Measurements from ENCODE around the gene PSG2. TPM values are rescaled to one million over a fixed set of nuclear protein-coding genes. Genes with fewer than 3 reads are reported as not detected.
A peak's percentile ranks its signal among the peaks of the same experiment; 100 is the strongest.
"Not testable (repeated sequence)": the region's sequence is repeated elsewhere in the genome, so short reads cannot be mapped to it uniquely, and the experiment has no call there.

PSG2 gene
- polyA plus RNA-seq, 1 experiment = 1.0 TPM

DNA sequence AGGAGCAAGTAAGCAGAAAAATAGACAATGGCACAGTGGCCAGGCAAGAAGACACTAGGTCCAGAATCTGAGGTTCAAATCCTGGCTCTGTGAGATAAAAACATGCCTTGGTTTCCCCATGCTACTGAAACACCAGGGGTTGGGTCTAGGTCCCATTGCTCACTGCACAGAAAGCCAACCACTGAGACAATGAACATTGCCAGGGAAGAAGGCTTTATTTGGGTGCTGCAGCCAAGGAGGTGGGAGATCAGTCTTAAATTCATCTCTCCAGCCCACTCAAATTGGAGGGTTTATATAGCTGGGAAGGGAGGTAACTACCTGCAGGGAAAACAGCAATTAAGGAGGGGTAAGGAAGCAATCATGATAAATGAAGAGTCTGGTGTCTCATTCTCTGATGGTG lies 32.6 kb upstream of the PSG2 start:
- H3K9me3 ChIP-seq (ENCODE audit: control insufficient read depth, insufficient read depth, low read length); DNase-seq (ENCODE audit: low read depth, low spot score); H3K27me3 ChIP-seq (ENCODE audit: control insufficient read depth, insufficient read depth, low read length); POLR2A ChIA-PET; CTCF ChIA-PET; H3K27ac ChIP-seq (ENCODE audit: low read depth, low read length); H3K4me3 ChIP-seq (ENCODE audit: low read depth, low read length): not testable (repeated sequence)

DNA sequence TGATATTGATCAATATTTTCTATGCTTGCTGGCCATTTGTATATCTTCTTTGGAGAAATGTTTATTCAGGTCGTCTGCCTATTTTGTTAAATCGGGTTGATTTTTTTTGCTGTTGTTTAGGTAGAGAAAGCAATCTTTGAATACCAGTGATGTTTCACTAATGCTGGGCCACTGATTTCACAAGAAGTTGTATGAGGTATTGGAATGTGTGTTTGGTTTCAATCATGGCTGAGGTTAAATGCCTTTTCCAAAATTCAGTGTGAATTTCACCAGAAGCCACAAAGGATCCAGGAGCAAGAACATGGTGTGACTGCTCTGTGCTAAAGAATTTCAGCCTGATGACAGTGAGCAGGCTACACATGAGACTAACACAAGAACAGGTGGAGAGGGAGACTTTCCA lies 32.1 kb upstream of the PSG2 start:
- CTCF ChIA-PET; POLR2A ChIA-PET; DNase-seq (ENCODE audit: low read depth, low spot score): not testable (repeated sequence)

DNA sequence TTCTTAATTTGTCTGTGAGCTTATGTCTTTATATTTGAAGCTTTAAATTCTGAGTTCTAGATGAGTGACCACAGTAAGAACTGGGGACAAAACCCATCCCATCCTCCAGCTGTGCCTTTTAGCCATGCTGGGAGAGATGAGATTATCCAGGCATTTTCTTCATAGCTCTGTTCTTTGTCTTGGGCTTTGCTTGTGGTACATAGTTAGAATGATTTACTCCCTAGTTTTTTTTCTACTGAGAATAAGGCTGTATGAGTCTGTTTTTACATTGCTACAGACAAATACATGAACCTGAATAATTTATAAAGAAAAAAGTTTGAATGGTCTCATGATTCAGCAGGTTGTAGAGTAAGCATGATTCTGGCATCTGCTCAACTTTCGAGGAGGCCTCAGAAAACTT lies 24.9 kb upstream of the PSG2 start:
- H3K27ac ChIP-seq (ENCODE audit: low read depth, low read length); DNase-seq (ENCODE audit: low read depth, low spot score); H3K9me3 ChIP-seq (ENCODE audit: control insufficient read depth, insufficient read depth, low read length); CTCF ChIA-PET; POLR2A ChIA-PET; H3K4me3 ChIP-seq (ENCODE audit: low read depth, low read length); H3K27me3 ChIP-seq (ENCODE audit: control insufficient read depth, insufficient read depth, low read length): not testable (repeated sequence)

More for the DNA sequence above, 32.1 kb upstream of the PSG2 start:
- not testable (repeated sequence) for H3K27ac ChIP-seq (ENCODE audit: low read depth, low read length); H3K4me3 ChIP-seq (ENCODE audit: low read depth, low read length); H3K9me3 ChIP-seq (ENCODE audit: control insufficient read depth, insufficient read depth, low read length); H3K27me3 ChIP-seq (ENCODE audit: control insufficient read depth, insufficient read depth, low read length)

DNA sequence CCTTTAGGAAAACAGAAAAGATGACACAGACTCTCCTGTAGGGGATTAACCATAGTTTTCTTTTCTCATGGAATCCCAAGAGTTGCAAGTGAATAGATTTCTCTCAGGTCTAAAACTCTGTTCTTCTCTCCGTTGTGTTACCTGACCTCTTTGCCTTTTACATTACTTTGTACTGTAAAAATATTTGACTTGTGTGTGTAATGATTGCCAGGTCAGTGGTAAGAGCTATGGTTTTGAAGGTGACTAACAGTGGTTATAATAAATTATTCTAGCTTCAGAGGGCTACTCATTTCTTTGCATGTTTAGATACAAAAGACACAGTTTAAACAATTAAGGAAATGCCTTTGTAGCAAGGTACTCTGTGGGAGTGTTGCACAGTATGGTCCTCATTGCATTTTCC lies 23.0 kb upstream of the PSG2 start:
- Histone ChIP-seq H3K27ac (ENCODE audit: low read depth, low read length) (no peak overlapping the region), H3K9me3 (ENCODE audit: control insufficient read depth, insufficient read depth, low read length) (peaks cover 9% of the 10 kb centered on the region; the same call in 1 of the 2 replicates), H3K4me3 (ENCODE audit: low read depth, low read length) (no peak overlapping the region), H3K27me3 (ENCODE audit: control insufficient read depth, insufficient read depth, low read length) (no peaks in the 10 kb centered on the region)
- ChIA-PET POLR2A (no interaction called here), CTCF (interaction anchor here (0.6 kb wide), 1 partner anchor 319 kb away, joined by 3 read pairs; no protein-coding TSS in a partner anchor)
- no peak for DNase-seq (ENCODE audit: low read depth, low spot score)
- TF ChIP-seq, protein P1, sequence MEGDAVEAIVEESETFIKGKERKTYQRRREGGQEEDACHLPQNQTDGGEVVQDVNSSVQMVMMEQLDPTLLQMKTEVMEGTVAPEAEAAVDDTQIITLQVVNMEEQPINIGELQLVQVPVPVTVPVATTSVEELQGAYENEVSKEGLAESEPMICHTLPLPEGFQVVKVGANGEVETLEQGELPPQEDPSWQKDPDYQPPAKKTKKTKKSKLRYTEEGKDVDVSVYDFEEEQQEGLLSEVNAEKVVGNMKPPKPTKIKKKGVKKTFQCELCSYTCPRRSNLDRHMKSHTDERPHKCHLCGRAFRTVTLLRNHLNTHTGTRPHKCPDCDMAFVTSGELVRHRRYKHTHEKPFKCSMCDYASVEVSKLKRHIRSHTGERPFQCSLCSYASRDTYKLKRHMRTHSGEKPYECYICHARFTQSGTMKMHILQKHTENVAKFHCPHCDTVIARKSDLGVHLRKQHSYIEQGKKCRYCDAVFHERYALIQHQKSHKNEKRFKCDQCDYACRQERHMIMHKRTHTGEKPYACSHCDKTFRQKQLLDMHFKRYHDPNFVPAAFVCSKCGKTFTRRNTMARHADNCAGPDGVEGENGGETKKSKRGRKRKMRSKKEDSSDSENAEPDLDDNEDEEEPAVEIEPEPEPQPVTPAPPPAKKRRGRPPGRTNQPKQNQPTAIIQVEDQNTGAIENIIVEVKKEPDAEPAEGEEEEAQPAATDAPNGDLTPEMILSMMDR (IDR thresholded peaks at IDR 0.05; ENCODE audit: low read depth, low read length) = no peak

DNA sequence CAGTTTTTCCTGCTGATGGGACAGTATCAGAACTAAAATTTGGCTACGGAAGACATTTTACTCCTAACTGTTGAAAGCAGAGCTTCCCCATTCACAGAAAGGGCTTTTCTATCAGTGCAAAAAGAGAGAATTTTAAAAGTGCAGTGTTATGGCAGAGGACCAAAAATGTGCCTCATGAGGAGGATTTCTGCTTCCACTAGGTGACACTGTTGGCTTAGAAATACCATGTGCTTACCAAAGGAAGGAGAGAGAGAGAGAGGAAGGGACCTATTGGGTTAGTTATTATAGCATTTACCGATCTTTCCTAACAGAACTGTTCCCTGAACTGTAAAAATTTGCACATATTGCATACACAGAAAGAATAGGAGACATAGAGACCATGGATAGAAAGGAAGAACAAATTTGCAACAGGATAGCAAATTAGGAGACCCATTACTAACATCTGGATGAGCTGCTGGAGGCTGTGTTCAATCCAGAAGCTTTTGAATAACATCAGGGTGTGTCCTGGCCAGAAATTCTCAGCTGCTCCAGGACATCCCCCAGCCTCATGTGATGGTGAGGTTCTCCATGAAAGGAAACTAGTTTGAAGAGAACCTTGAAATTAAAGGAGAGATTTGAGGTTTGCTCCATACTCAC lies 21.8 kb upstream of the PSG2 start:
- TF ChIP-seq, protein P1 (IDR thresholded peaks at IDR 0.05; ENCODE audit: low read depth, low read length) = peak; percentile 72
- H3K27ac ChIP-seq (ENCODE audit: low read depth, low read length); POLR2A ChIA-PET; H3K27me3 ChIP-seq (ENCODE audit: control insufficient read depth, insufficient read depth, low read length); H3K4me3 ChIP-seq (ENCODE audit: low read depth, low read length); H3K9me3 ChIP-seq (ENCODE audit: control insufficient read depth, insufficient read depth, low read length): not testable (repeated sequence)
- DNase-seq (ENCODE audit: low read depth, low spot score) = peak; percentile 44
- CTCF ChIA-PET = interaction anchor here (1.0 to 1.8 kb wide), 4 partner anchors 88 to 415 kb away, joined by 3 to 13 read pairs (median 4); no protein-coding TSS in a partner anchor

DNA sequence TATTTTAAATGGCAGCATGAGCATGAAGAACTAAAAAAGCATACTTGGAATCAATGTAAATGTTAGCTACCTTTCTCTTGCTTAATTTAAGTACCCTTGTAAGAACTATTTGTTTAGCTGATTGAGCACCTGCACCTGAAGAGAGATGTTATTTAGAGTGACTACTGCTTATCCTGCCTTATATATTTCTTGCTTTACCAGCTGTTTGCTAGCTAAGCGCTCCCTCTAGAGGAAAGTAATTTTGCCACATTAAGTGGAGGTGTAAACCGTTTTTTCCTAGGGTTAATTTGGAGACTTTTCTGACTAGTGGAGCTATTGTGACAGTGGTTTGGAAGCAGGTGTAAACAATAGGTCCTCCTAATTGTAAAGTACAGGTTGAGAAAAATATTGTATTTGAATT lies 19.4 kb upstream of the PSG2 start:
- no peak overlapping the region for H3K4me3 ChIP-seq (ENCODE audit: low read depth, low read length)
- no peak for DNase-seq (ENCODE audit: low read depth, low spot score)
- CTCF ChIA-PET = interaction anchor here (0.7 to 1.1 kb wide), 3 partner anchors 170 to 468 kb away, joined by 3 read pairs; no protein-coding TSS in a partner anchor
- POLR2A ChIA-PET = no interaction called here
- H3K9me3 ChIP-seq (ENCODE audit: control insufficient read depth, insufficient read depth, low read length) = peaks cover 9% of the 10 kb centered on the region; the same call in 1 of the 2 replicates
- H3K27me3 ChIP-seq (ENCODE audit: control insufficient read depth, insufficient read depth, low read length) = no peaks in the 10 kb centered on the region
- no peak overlapping the region for H3K27ac ChIP-seq (ENCODE audit: low read depth, low read length)
- TF ChIP-seq, protein P1 (IDR thresholded peaks at IDR 0.05; ENCODE audit: low read depth, low read length) = no peak

DNA sequence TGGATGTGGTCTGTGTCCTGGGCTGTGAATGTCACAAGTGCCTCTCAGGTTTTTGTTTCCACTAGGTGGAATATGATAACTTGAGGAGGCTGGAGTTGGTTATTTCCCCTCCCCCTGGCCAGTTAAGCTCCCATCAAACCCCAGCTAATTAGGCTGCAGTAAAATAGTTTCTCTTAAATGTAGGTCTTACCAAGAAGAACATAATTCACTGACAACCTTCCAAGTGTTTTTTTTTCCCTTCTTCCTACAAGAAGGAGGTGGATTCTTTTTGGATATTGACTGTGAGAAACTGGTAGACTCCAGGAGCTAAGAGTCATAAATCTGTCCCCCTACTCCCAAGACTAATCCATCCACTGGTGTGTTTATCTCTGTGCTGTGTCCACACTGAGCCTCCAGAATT lies 15.9 kb upstream of the PSG2 start:
- H3K27me3 ChIP-seq (ENCODE audit: control insufficient read depth, insufficient read depth, low read length); H3K4me3 ChIP-seq (ENCODE audit: low read depth, low read length); DNase-seq (ENCODE audit: low read depth, low spot score); H3K9me3 ChIP-seq (ENCODE audit: control insufficient read depth, insufficient read depth, low read length); POLR2A ChIA-PET; H3K27ac ChIP-seq (ENCODE audit: low read depth, low read length): not testable (repeated sequence)
- CTCF ChIA-PET = interaction anchor here (1.1 kb wide), 1 partner anchor 115 kb away, joined by 3 read pairs; no protein-coding TSS in a partner anchor
